SHP77 (cell line): Measurements from ENCODE around the gene WDFY3.

Source experiments
- DNase-seq, 2 experiments: peaks; one replicate each; lab custom pipeline; 2025; lab: John Stamatoyannopoulos, UW

The WDFY3 gene

GRCh38 chr4:84944947-84945346 lies 21.5 kb downstream of the WDFY3 start:
- no peak for DNase-seq

- DNase-seq: no peak
These were observed 25.5 kb downstream of the WDFY3 start for GRCh38 chr4:84940960-84941359.

- no peak for DNase-seq
These were observed 27.4 kb downstream of the WDFY3 start for GRCh38 chr4:84939113-84939512.

DNA sequence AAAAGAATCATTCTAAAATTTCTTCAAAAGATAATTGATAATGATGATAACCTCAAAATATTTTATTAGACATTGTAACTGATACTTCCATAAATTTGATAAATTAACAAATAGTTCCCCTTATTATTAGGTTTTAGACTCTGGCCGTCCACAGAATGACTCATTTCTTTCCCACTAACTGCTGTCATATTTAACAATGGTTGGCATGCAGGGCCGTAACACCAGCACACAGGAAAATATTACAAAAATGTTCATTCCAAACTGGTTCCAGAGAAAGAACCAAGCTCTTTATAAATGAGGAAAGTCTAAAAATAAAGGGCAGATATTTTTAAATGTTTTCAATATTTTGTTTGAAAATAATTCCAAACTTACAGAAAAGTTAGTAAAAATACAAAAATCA lies 28.2 kb downstream of the WDFY3 start:
- DNase-seq: no peak

- DNase-seq: no peak
These were observed 29.0 kb downstream of the WDFY3 start for GRCh38 chr4:84937381-84937977.

GRCh38 chr4:84936123-84936522 lies 30.4 kb downstream of the WDFY3 start:
- DNase-seq: no peak

DNA sequence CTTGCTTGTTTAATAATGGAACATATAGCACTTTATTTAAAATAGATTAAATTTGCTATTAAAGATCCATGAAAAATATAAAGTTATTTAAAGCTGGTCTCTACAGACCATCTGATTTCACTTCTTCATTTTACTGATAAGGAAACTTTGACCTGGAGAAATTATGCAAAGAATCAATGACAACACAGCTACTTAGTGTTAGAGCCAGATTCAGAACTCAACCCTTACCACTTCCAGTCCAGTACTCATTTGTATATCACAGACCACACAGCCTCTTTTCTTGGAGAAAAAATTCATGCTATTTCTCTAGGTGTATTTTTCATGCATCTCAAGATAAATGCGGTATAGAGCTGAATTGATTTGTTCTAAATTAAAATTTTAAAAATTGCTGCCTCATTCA lies 34.0 kb downstream of the WDFY3 start:
- DNase-seq: no peak

- no peak for DNase-seq
These were observed 34.5 kb downstream of the WDFY3 start for GRCh38 chr4:84931961-84932360.

DNA sequence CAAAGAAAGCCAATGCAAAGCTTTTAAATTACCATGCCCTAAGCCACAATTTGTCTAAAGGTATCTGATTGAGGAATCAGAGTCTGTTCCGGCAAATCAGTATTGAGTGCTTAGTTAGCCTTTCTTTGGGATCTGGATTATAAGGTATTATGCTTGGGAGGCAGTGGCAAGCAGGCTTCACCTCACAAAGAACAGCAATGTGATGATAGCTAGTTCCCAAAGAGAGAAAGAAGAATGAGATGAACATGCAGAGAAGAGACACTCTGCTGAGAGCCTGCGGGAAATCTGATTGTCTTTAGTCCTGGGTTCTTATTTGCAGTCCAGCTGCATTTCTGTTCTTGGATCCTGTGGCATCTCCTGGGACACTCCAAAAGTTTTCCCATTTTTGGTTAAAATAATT lies 35.2 kb downstream of the WDFY3 start:
- DNase-seq: no peak

- no peak for DNase-seq
These were observed 38.4 kb downstream of the WDFY3 start for GRCh38 chr4:84928089-84928488.

GRCh38 chr4:84927428-84927827 lies 39.1 kb downstream of the WDFY3 start:
- no peak for DNase-seq

DNA sequence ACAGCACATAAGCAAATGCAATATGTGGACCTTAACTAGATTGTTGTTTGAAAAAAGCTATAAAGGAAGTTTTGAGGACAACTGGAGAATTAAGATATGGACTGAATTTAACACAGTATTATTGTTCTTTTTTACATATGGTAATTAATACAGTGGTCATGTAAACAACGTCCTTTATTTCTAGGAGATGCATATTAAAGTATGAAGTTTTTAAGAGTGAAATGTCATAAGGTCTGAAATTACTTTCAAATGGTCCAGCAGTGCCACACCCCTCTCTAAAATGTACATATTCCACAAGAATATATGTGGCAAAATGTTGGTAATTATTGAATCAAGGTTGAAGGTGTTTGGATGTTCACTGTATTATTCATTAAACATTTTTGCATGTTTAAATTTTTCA lies 40.9 kb downstream of the WDFY3 start:
- DNase-seq: no peak

DNA sequence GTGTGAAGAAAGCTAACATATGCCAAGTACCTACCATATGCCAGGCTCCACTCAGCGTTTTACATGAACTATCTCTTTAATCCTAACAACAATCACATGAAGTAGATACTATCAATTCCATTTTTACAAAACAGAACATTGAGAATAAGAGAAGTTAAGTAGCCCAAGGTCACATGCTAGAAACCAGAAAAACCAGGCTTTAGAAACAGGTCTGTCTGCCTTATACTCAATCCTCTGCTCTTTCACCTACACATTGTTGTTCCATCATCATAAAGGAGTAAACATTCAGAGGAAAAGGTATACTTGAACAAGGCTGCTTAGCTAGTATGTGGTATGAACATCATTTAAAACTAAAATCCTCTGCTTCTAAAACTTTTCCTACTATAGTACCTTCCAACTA lies 42.1 kb downstream of the WDFY3 start:
- DNase-seq: no peak

DNA sequence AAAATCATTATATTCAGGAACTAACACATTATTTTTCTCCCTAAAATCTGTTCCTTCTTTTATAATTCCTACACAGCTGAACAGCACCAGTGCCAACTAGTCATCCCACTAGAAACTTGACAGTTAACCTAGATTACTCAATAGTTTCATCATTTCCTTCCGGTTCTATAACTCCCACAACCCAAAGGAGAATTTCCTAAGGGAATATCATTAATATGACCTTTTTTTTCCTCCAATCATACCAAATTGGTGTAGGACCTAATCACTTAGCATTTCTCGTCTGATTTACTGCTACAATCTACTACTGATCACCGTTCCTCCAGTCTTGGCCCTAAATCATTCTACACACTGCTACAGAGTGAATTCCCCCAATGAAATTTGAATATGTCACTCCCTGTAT lies 45.9 kb downstream of the WDFY3 start:
- no peak for DNase-seq

- DNase-seq: no peak
These were observed 48.5 kb downstream of the WDFY3 start for GRCh38 chr4:84917869-84918600.

- DNase-seq: no peak
These were observed 49.2 kb downstream of the WDFY3 start for GRCh38 chr4:84917086-84917821.

GRCh38 chr4:84916227-84916626 lies 50.3 kb downstream of the WDFY3 start:
- DNase-seq: no peak

- no peak for DNase-seq
These were observed 51.1 kb downstream of the WDFY3 start for GRCh38 chr4:84915396-84915780.

DNA sequence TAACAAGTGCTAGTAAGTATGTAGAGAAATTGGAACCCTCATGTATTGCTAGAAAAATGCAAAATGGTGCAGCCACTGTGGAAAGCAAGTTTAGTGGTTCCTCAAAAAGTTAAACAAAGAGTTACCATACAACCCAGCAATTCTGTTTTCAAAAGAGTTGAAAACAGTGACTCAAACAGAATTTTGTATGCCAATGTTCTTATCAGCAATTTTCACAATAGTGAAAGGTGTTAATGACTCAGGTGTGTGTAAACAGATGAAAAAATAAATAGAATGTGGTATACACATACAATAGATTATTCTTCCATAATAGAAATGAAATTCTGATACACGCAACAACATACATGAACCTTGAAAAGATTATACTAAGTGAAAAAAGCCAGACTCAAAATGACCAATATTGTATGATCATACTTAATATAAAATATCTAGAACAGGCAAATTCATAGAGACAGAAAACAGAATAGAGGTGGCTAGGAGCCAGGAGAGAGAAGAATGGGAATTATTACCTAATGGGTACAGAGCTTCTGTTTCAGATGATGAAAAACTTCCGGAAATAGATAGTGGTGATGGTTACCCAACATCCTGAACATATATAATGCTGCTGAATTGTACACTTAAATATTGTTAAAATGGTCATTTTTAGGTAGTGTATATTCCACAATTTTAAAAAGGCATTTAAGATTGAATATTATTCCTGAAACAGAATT lies 51.6 kb downstream of the WDFY3 start:
- no peak for DNase-seq

GRCh38 chr4:84913176-84913575 lies 53.3 kb downstream of the WDFY3 start:
- no peak for DNase-seq

- DNase-seq: no peak
These were observed 53.7 kb downstream of the WDFY3 start for GRCh38 chr4:84912741-84913140.

- DNase-seq: no peak
These were observed 57.6 kb downstream of the WDFY3 start for GRCh38 chr4:84908876-84909275.

DNA sequence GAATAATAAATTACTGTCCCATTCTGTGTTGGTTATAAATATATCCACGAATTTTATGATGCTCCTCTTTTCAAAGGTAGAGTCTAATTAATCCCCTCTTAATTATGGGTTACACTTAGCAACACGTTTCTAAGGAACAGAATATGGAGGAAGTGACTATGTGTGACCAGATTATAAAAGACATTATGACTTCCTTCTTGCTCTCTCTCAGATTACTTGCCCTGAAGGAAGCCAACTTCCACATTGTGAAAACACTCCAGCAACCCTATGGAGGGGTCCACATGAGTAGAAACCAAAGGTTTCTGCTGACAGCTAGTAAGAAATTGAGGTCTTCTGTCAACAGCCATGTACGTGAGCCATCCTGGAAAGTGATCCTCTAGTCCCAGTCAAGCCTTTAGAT lies 59.3 kb downstream of the WDFY3 start:
- DNase-seq: no peak
